Small intestine (tissue), 16 donors: Measurements from ENCODE around the gene THAP11. TPM values are rescaled to one million over a fixed set of nuclear protein-coding genes. Genes with fewer than 3 reads are reported as not detected.

Experiments
- DNase-seq, 2 donors: peaks; one replicate each; pipeline versions ENCODE4 v3.0.0 to v3.0.0-alpha.2; 2013
- FAIRE-seq: peaks from 2 replicates; lab custom pipeline; 2012; peaks lifted over from hg19 to GRCh38; lab: Jason Lieb, UNC
- H3K27ac ChIP-seq, 3 donors: one replicate each; pipeline ENCODE4 v1.5.1; 2013; ENCODE audit warnings: low read length in 2 of 3, mild to moderate bottlenecking in 2 of 3, control low read depth in 1 of 3, inconsistent platforms in 1 of 3, low read depth in 1 of 3, moderate library complexity in 1 of 3
- H3K27me3 ChIP-seq, 3 donors: one replicate each; pipeline ENCODE4 v1.6.1; 2013; ENCODE audit warnings: low read length in 3 of 3, inconsistent platforms in 1 of 3; ENCODE audit not compliant: control insufficient read depth in 3 of 3, insufficient read depth in 3 of 3
- H3K36me3 ChIP-seq, 3 donors: one replicate each; pipeline ENCODE4 v1.6.1; 2013; ENCODE audit warnings: low read length in 3 of 3, inconsistent platforms in 1 of 3, low read depth in 1 of 3, mild to moderate bottlenecking in 1 of 3, moderate library complexity in 1 of 3; ENCODE audit not compliant: control insufficient read depth in 3 of 3, insufficient read depth in 2 of 3
- H3K4me1 ChIP-seq, 3 donors: one replicate each; pipeline ENCODE4 v1.6.1; 2013; ENCODE audit warnings: low read length in 2 of 3, inconsistent platforms in 1 of 3, low read depth in 1 of 3, mild to moderate bottlenecking in 1 of 3, moderate library complexity in 1 of 3; ENCODE audit not compliant: control insufficient read depth in 3 of 3, insufficient read depth in 2 of 3
- H3K4me3 ChIP-seq, 3 donors: one replicate each; pipeline ENCODE4 v1.5.1; 2013; ENCODE audit warnings: low read length in 3 of 3, control low read depth in 1 of 3, inconsistent platforms in 1 of 3, low read depth in 1 of 3, mild to moderate bottlenecking in 1 of 3, moderate library complexity in 1 of 3
- H3K9me3 ChIP-seq, 2 donors: one replicate each; pipeline ENCODE4 v1.6.1; 2013; ENCODE audit warnings: low read depth in 1 of 2, low read length in 1 of 2; ENCODE audit not compliant: control insufficient read depth in 2 of 2, insufficient read depth in 1 of 2
- WGBS, 3 donors: extraction: QIAGEN DNeasy Blood & Tissue Kit; methylation state at CpG; one replicate each; pipeline ENCODE4 v1.1.7; 2013; 5-methylcytosine and 5-hydroxymethylcytosine counted together
- long read RNA-seq, 10 donors: transcript quantifications; one replicate each; lab custom pipeline, GENCODE V29; 2026
- polyA plus RNA-seq, 4 donors: library from polyadenylated mRNA; stranded (reverse) in 3 of 4; unstranded in 1 of 4; fragments of 200-250 nt in 3 of 4; fragments of 120-200 nt in 1 of 4; gene quantifications; one replicate each; pipeline versions ENCODE4 v1.2.1 to v1.2.3, GENCODE V29; 2013
- donor health status: healthy with polysubstance abuse.
- donor health status: control.
- donor health status: control.
- donor health status: Bipolar disorder and iron deficiency.
- donor health status: healthy.

THAP11 gene
- polyA plus RNA-seq: 10 to 100 TPM; 15.0 to 25.0 (median 19.2) TPM
- long read RNA-seq, donor 1: 0 reads
- long read RNA-seq, donor 2, transcript THAP11-201 (1 exons, 2,114 nt): major isoform, 12 of 12 reads
- long read RNA-seq, donor 2, partial matches to known transcripts: 0 of 12 reads
- long read RNA-seq, donor 2, other reads (novel, unspliced or antisense): 0 of 12 reads
- long read RNA-seq, donor 3, transcript THAP11-201 (1 exons, 2,114 nt): major isoform, 40 of 40 reads
- long read RNA-seq, donor 3, partial matches to known transcripts: 0 of 40 reads
- long read RNA-seq, donor 3, other reads (novel, unspliced or antisense): 0 of 40 reads
- long read RNA-seq, donor 4: 0 reads
- long read RNA-seq, donor 5, transcript THAP11-201 (1 exons, 2,114 nt): major isoform, 17 of 17 reads
- long read RNA-seq, donor 5, partial matches to known transcripts: 0 of 17 reads
- long read RNA-seq, donor 5, other reads (novel, unspliced or antisense): 0 of 17 reads
- long read RNA-seq, donor 6, transcript THAP11-201 (1 exons, 2,114 nt): major isoform, 23 of 23 reads
- long read RNA-seq, donor 6, partial matches to known transcripts: 0 of 23 reads
- long read RNA-seq, donor 6, other reads (novel, unspliced or antisense): 0 of 23 reads
- long read RNA-seq, donor 7, transcript THAP11-201 (1 exons, 2,114 nt): major isoform, 66 of 66 reads
- long read RNA-seq, donor 7, partial matches to known transcripts: 0 of 66 reads
- long read RNA-seq, donor 7, other reads (novel, unspliced or antisense): 0 of 66 reads
- long read RNA-seq, donor 8, partial matches to known transcripts: 0 of 4 reads
- long read RNA-seq, donor 8, other reads (novel, unspliced or antisense): 0 of 4 reads
- long read RNA-seq, donor 9, transcript THAP11-201 (1 exons, 2,114 nt): major isoform, 11 of 11 reads
- long read RNA-seq, donor 9, partial matches to known transcripts: 0 of 11 reads
- long read RNA-seq, donor 9, other reads (novel, unspliced or antisense): 0 of 11 reads
- long read RNA-seq, donor 10, transcript THAP11-201 (1 exons, 2,114 nt): major isoform, 41 of 41 reads
- long read RNA-seq, donor 10, partial matches to known transcripts: 0 of 41 reads
- long read RNA-seq, donor 10, other reads (novel, unspliced or antisense): 0 of 41 reads

DNA sequence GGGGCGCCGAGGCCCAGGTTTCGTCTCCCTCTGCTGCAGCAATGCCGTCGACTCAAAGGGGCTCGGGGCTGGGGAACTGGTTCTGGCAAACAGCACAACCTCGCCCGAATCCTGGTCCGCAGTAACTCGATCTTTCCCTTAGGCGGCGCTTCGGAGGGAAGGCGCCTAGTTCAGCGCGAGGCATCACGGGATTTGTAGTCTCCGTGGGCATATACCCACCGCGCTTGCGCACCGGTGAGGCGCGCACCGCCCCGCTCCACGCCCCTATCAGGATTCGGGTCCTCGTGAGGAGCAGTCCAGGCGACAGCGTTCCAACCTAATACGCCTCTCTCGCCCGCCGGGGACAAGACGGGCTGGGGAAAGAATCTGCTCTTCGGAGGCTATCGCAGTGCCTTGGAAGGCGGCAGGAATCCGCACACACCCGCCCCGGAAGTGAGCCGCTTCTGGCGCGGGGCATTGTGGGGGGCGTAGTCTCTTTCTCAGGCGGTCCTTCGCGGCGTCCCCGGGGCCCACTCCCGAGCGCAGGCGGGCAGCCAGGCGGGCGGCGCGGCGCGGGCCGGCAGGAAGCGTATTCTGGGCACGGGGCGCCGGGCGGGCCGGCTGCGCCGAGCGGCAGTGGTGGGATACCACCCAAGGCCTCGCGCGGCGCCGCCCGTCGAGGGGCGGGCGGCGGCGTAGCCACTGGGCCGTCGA lies at the start of gene THAP11:
Gene THAP11 (plus strand): TSS at position 505 of the 693 bp plus-strand sequence. CDS start 235 bp downstream, outside the sequence.
- Histone ChIP-seq H3K4me3 (peak within 1 kb of the TSS; percentile 53 to 92 (median 77)), H3K36me3 (peaks cover 0 to 9% (median 0%) of the 10 kb centered on the region in 3 donors), H3K27ac (peak within 1 kb of the TSS; percentile 93 to 99 (median 95)), H3K4me1 (peaks cover 13 to 28% (median 15%) of the 10 kb centered on the region in 3 donors), H3K9me3 (no peaks in the 10 kb centered on the region), H3K27me3 (no peaks in the 10 kb centered on the region)
- FAIRE-seq: no peak
- WGBS, 3 donors: 0 to 1% (median 0%) methylated on average over 60 to 83 of the region's 83 CpGs
- DNase-seq: peak; percentile 96 to 98

DNA sequence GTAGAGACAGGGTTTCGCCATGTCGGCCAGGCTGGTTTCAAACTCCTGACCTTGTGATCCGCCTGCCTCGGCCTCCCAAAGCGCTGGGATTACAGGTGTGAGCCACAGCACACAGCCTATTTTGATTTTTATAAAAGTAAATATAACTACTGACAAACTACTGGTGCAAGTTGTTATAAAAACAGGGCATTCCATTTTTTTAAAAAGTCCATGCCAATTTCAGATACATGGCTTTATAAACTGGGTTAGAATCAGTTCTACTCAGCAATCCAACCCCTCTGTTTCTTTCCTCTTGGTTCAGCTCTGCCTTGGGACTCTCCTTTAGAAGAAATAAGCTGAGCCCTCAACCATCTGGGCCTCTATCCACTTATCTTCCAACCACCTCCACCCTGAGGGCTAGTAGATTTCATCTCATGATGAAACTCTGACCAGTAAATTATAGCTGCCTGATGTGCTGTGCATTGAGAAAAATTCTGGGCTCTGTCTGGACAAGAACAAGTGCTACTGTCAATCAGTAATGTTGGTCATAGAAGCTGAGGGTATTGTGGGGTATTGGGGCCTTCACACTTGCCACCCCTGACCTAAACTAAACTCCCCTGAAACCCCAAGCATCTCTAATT lies 45.9 kb upstream of the THAP11 start:
- WGBS, 3 donors: 96 to 100% (median 98%) methylated on average over 5 of the region's 5 CpGs
- Histone ChIP-seq H3K27me3 (no peaks in the 10 kb centered on the region), H3K9me3 (no peaks in the 10 kb centered on the region), H3K4me3 (no peak overlapping the region), H3K4me1 (no peaks in the 10 kb centered on the region), H3K27ac (no peak overlapping the region), H3K36me3 (peaks cover 2 to 39% (median 2%) of the 10 kb centered on the region in 3 donors)
- FAIRE-seq: no peak
- DNase-seq: no peak

DNA sequence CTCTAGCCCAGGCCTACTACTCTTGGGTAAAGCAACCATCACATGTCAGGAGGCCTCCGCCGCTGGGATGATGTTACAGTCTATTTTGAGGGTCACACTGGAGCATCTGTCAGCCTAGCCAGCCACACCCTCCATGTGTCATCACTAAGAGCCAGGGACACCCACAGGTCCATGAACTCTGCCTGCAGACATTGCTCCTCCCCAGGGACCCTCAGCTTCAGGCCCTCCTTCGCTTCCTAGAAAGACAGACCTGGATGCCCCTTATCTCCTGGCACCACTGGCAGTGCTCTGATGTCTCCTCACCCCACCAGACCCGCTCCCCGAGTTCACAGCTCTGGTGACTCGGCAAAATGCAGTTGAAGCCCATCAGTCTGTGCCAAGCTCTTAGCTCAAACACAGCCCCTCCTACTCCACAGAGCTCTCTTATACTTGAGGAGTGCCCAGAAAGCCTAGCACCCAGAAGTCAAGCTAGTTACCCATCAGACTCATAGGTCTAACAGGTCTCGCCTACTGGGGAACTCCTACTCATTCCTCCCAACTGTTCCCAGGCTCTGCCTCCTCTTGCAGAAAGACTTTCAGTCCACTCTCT lies 41.7 kb upstream of the THAP11 start:
- H3K9me3 ChIP-seq: no peaks in the 10 kb centered on the region
- FAIRE-seq (no peak), DNase-seq (no peak)
- WGBS, 3 donors: 86 to 94% (median 86%) methylated on average over 7 of the region's 7 CpGs
- peaks cover 6 to 54% (median 6%) of the 10 kb centered on the region in 3 donors for H3K36me3 ChIP-seq
- no peak overlapping the region for H3K27ac ChIP-seq
- peaks cover 2 to 9% (median 5%) of the 10 kb centered on the region in 3 donors for H3K4me1 ChIP-seq
- H3K27me3 ChIP-seq: no peaks in the 10 kb centered on the region
- no peak overlapping the region for H3K4me3 ChIP-seq

DNA sequence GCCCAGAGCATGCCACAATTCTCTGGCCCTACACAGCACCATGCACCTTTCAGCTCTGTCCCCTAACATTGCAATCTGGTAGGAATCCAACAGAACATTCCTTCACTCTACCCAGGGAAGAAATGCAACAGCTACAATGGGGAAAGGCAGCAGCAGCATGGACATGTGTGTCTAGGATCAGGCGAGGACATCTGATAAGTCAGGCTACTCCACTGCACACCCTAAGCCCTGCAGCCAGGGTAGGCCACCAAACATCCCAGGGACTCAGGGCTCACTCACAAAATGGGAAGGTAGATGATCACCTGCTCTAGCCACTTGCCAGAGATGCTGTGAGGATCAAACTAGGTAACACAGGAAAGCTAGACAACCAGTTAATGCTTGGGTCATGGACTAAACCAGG lies 40.9 kb upstream of the THAP11 start:
- DNase-seq (no peak), FAIRE-seq (no peak)
- H3K36me3 ChIP-seq: peaks cover 6 to 54% (median 6%) of the 10 kb centered on the region in 3 donors
- H3K27me3 ChIP-seq: no peaks in the 10 kb centered on the region
- H3K4me1 ChIP-seq: peaks cover 5 to 9% (median 7%) of the 10 kb centered on the region in 3 donors
- WGBS, 3 donors: 79 to 90% (median 89%) methylated on average over 1 of the region's 1 CpG
- no peak overlapping the region for H3K27ac ChIP-seq
- no peak overlapping the region for H3K4me3 ChIP-seq
- H3K9me3 ChIP-seq: no peaks in the 10 kb centered on the region

DNA sequence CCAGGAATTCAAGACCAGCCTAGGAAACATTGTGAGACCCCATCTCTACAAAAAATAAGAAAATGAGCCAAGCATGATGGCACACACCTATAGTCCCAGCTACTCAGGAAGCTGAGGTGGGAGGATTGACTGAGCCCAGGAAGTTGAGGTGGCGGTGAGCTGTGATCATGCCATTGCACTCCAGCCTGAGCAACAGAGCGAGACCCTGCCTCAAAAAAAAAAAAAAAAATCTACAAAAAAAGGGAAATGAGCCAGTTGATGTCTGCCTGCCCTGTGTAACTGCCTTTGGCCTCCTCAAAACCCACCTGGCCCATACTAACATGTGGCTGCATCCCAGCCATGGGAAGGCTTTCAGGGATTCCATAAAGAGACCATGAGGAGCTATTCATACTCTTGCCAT lies 40.2 kb upstream of the THAP11 start:
- Histone ChIP-seq H3K9me3 (no peaks in the 10 kb centered on the region), H3K4me3 (no peak overlapping the region), H3K36me3 (peaks cover 6 to 50% (median 6%) of the 10 kb centered on the region in 3 donors), H3K27me3 (no peaks in the 10 kb centered on the region), H3K27ac (no peak overlapping the region), H3K4me1 (peaks cover 5 to 9% (median 7%) of the 10 kb centered on the region in 3 donors)
- FAIRE-seq (no peak), DNase-seq (no peak)
- WGBS, 3 donors: 66 to 94% (median 76%) methylated on average over 2 of the region's 2 CpGs

DNA sequence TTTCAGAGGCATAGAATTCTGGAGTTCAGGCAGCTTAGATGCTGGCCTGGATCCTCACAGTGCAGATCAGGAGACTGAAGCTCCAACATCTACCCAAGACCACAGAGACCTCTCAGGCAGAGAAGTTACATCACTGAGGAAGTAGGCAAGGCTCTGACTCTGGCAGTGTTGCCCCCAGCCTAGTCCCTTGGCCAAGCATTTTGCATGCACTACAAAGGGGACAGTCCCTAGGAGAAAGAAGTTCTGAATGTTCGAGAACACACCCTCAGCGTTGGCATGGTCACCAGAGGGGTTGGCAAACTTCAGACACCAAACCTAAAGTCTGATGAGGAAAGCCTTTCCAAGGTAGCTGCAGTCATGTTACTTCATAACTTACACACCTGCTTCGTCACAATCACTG lies 38.2 kb upstream of the THAP11 start:
- 84 to 96% (median 87%) methylated on average over 3 of the region's 3 CpGs for WGBS, 3 donors
- H3K36me3 ChIP-seq: peaks cover 4 to 36% (median 6%) of the 10 kb centered on the region in 3 donors
- H3K4me3 ChIP-seq: no peak overlapping the region
- H3K27me3 ChIP-seq: no peaks in the 10 kb centered on the region
- peaks cover 5 to 12% (median 9%) of the 10 kb centered on the region in 3 donors for H3K4me1 ChIP-seq
- FAIRE-seq: no peak
- no peaks in the 10 kb centered on the region for H3K9me3 ChIP-seq
- H3K27ac ChIP-seq: no peak overlapping the region
- DNase-seq: no peak

DNA sequence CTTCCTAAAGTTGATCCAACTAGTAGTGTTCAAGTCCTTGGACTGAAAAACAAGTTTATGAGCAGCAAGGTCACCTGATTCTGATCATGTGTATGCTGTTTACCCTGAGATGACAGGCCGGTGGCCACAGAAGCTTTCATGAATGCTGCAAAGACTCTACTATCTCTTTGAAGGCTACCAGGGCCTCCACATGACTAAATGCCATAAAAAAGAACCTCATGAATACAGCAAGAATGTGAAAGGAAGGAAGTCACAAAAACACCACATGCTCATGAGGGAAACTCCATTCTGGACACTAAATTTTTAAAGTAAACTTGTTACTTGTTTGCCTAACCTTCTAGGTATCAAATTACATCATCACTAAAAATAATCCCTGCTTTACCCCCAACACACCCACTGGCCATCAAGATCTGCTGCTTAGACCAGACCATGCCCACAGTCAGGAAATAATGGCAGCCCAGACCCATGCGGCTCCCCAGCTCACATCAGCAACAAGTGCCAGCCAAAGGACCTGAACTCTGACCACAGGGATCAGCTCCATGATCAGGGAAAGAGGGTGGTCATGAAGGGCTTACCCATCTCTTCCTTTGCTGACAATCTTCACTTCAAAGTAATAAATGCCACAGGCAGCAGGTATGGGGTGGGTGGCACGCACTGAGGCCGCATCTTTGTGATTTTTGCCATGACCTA lies 37.1 kb upstream of the THAP11 start:
- H3K36me3 ChIP-seq: peaks cover 4 to 29% (median 6%) of the 10 kb centered on the region in 3 donors
- no peaks in the 10 kb centered on the region for H3K27me3 ChIP-seq
- peak overlapping the region in 2 of 3 donors; percentile 94 to 96 for H3K4me3 ChIP-seq
- H3K4me1 ChIP-seq: peaks cover 5 to 12% (median 9%) of the 10 kb centered on the region in 3 donors
- peak in 1 of 2 donors; percentile 49 for DNase-seq
- no peak for FAIRE-seq
- no peaks in the 10 kb centered on the region for H3K9me3 ChIP-seq
- peak overlapping the region in 1 of 3 donors; percentile 66 for H3K27ac ChIP-seq
- WGBS, 3 donors: 71 to 78% (median 72%) methylated on average over 4 of the region's 4 CpGs
